Left lung (tissue), 14 donors: Measurements from ENCODE around the gene METTL17. TPM values are rescaled to one million over a fixed set of nuclear protein-coding genes. Genes with fewer than 3 reads are reported as not detected.
"Not testable (repeated sequence)": the region's sequence is repeated elsewhere in the genome, so short reads cannot be mapped to it uniquely, and the experiment has no call there.

Experiments
- ATAC-seq: fragments of 200-7000 bp; cut with Tn5 transposase; one replicate; pipeline ENCODE4 v1.9.1; 2020; ENCODE audit warnings: moderate library complexity
- DNase-seq, 4 donors: peaks; one replicate each; pipeline ENCODE4 v3.0.0-alpha.2; 2013 to 2020
- H3K27ac ChIP-seq, 2 donors: fragments of 200-600 bp; sonication (generic) in 1 of 2; one replicate each; pipeline versions ENCODE4 v1.5.0 to v1.8.0; 2020 to 2021
- H3K27me3 ChIP-seq, 2 donors: fragments of 200-600 bp; sonication (generic) in 1 of 2; one replicate each; pipeline versions ENCODE4 v1.5.0 to v1.8.0; 2020 to 2021
- H3K36me3 ChIP-seq, 2 donors: fragments of 200-600 bp; sonication (generic) in 1 of 2; one replicate each; pipeline versions ENCODE4 v1.5.0 to v1.8.0; 2020 to 2021
- H3K4me1 ChIP-seq, 2 donors: fragments of 200-600 bp; one replicate each; pipeline ENCODE4 v1.8.0; 2021
- H3K4me3 ChIP-seq, 2 donors: fragments of 200-600 bp; sonication (generic) in 1 of 2; one replicate each; pipeline versions ENCODE4 v1.5.0 to v1.8.0; 2020 to 2021; ENCODE audit warnings: mild to moderate bottlenecking in 1 of 2
- H3K9me3 ChIP-seq, 2 donors: fragments of 200-600 bp; sonication (generic) in 1 of 2; one replicate each; pipeline versions ENCODE4 v1.5.0 to v1.8.0; 2020 to 2021
- CTCF ChIP-seq, 2 donors: fragments of 200-600 bp; sonication (generic) in 1 of 2; IDR thresholded peaks; one replicate each; pipeline versions ENCODE4 v1.5.0 to v1.8.0; 2021; ENCODE audit warnings: antibody characterized with exemption in 2 of 2
- intact Hi-C, 2 donors: fragments of 100-400 bp; cut with DNase I; formaldehyde crosslinking; loops; one replicate each; pipeline versions ENCODE4 v1.11.2 to v1.14.2; 2022
- long read RNA-seq, 12 donors: library from polyadenylated mRNA in 2 of 12; unstranded in 2 of 12; transcript quantifications; one replicate each; pipeline ENCODE4 v2.0.0 and lab custom pipeline, GENCODE V29; 2019 to 2026
- polyA plus RNA-seq, 6 donors: library from polyadenylated mRNA; unstranded; fragments of 120-200 nt; gene quantifications; one replicate each; pipeline ENCODE4 v1.2.1, GENCODE V29; 2013; ENCODE audit not compliant: insufficient read length in 6 of 6
- total RNA-seq, 2 donors: library from RNA; stranded (reverse); fragmentation: NEBNext Ultra II Directional; extraction: Animal tissue kit (Norgen Biotek cat#: 25700); gene quantifications; one replicate each; pipeline ENCODE4 v1.2.1, GENCODE V29; 2021
- donor health status: DM: no; HTN: yes; CAD: no.
- donor health status: DM: no; HTN: no; CAD: no.

The METTL17 gene
- total RNA-seq (10 to 100 TPM; 38.6 to 61.3 TPM), polyA plus RNA-seq (100 to 1,000 TPM in 5 of 6 donors, 10 to 100 TPM in 1; 91.8 to 137 (median 120) TPM)
- long read RNA-seq, donor 1, transcript METTL17-202 (13 exons, 1,586 nt), result major isoform, 5 of 60 reads
- long read RNA-seq, donor 1, partial matches to known transcripts, result 27 of 60 reads
- long read RNA-seq, donor 1, other reads (novel, unspliced or antisense), result 0 of 60 reads
- long read RNA-seq, donor 2, transcript METTL17-201 (14 exons, 1,749 nt), result major isoform, 14 of 30 reads
- long read RNA-seq, donor 2, partial matches to known transcripts, result 6 of 30 reads
- long read RNA-seq, donor 2, other reads (novel, unspliced or antisense), result 0 of 30 reads
- long read RNA-seq, donor 3, transcript METTL17-201 (14 exons, 1,749 nt), result major isoform, 10 of 21 reads
- long read RNA-seq, donor 3, partial matches to known transcripts, result 0 of 21 reads
- long read RNA-seq, donor 3, other reads (novel, unspliced or antisense), result 0 of 21 reads
- long read RNA-seq, donor 4, transcript METTL17-201 (14 exons, 1,749 nt), result major isoform, 13 of 16 reads
- long read RNA-seq, donor 4, partial matches to known transcripts, result 1 of 16 reads
- long read RNA-seq, donor 4, other reads (novel, unspliced or antisense), result 1 of 16 reads
- long read RNA-seq, donor 5, partial matches to known transcripts, result 18 of 36 reads
- long read RNA-seq, donor 5, other reads (novel, unspliced or antisense), result 0 of 36 reads
- long read RNA-seq, donor 6, transcript METTL17-201 (14 exons, 1,749 nt), result minor isoform, 6 of 44 reads
- long read RNA-seq, donor 6, transcript METTL17-224 (14 exons, 1,529 nt), result major isoform, 8 of 44 reads
- long read RNA-seq, donor 6, partial matches to known transcripts, result 16 of 44 reads
- long read RNA-seq, donor 6, other reads (novel, unspliced or antisense), result 0 of 44 reads
- long read RNA-seq, donor 7, transcript METTL17-201 (14 exons, 1,749 nt), result major isoform, 5 of 13 reads
- long read RNA-seq, donor 7, partial matches to known transcripts, result 0 of 13 reads
- long read RNA-seq, donor 7, other reads (novel, unspliced or antisense), result 0 of 13 reads
- long read RNA-seq, donor 8, partial matches to known transcripts, result 16 of 25 reads
- long read RNA-seq, donor 8, other reads (novel, unspliced or antisense), result 0 of 25 reads
- long read RNA-seq, donor 9, result 0 reads
- long read RNA-seq, donor 10, transcript METTL17-202 (13 exons, 1,586 nt), result minor isoform, 5 of 43 reads
- long read RNA-seq, donor 10, transcript METTL17-201 (14 exons, 1,749 nt), result major isoform, 15 of 43 reads
- long read RNA-seq, donor 10, transcript METTL17-216 (13 exons, 1,605 nt), result minor isoform, 8 of 43 reads
- long read RNA-seq, donor 10, partial matches to known transcripts, result 3 of 43 reads
- long read RNA-seq, donor 10, other reads (novel, unspliced or antisense), result 7 of 43 reads
- long read RNA-seq, donor 11, transcript METTL17-201 (14 exons, 1,749 nt), result major isoform, 6 of 30 reads
- long read RNA-seq, donor 11, partial matches to known transcripts, result 18 of 30 reads
- long read RNA-seq, donor 11, other reads (novel, unspliced or antisense), result 0 of 30 reads
- long read RNA-seq, donor 12, partial matches to known transcripts, result 11 of 23 reads
- long read RNA-seq, donor 12, other reads (novel, unspliced or antisense), result 0 of 23 reads

DNA sequence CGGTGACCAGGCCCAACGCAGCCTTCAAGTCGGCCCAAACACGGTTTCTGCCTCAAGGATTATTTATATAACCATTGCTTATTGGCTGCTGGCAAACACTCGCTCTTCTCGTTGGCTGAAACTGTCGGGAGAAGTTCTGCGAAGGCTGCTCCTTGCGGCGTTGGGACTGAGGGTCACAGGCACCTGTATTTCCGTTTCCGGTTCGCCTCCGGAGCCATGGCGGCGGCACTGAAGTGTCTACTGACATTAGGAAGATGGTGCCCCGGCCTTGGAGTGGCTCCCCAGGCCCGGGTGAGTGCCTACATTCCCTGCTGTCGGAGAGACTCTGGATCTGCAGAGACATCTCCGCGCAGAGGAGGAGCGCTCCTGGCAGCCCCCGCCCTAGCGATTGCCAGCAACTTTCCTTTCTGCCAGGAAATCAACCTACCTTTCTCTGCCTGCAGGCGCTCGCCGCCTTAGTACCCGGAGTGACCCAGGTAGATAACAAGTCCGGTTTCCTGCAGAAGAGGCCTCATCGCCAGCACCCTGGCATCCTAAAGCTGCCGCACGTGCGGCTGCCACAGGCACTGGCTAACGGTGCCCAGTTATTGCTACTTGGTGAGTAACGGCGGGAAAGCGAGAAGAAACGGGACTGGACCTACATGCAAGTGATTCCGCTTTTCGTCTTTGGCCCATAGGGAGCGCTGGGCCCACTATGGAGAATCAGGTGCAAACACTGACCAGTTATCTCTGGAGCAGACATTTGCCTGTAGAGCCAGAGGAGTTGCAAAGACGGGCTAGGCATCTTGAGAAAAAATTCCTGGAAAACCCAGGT lies at the start of gene METTL17:
TSS of gene METTL17 (plus strand) at position 194 of the 814 bp plus-strand sequence. CDS start at position 217, 23 bp downstream.
- intact Hi-C loops, result no loop called here
- Histone ChIP-seq H3K36me3 (peaks cover 0 to 34% of the 10 kb centered on the region in 2 donors), H3K27me3 (no peaks in the 10 kb centered on the region), H3K27ac (peak within 1 kb of the TSS; percentile 87 to 88), H3K4me3 (peak within 1 kb of the TSS; percentile 68 to 91), H3K9me3 (no peaks in the 10 kb centered on the region), H3K4me1 (peaks cover 13 to 54% of the 10 kb centered on the region in 2 donors)
- ATAC-seq (peak; percentile 93), DNase-seq (peak; percentile 91 to 97 (median 92))
- no peak for TF ChIP-seq CTCF (IDR thresholded peaks at IDR 0.05)

GRCh38 chr14:20945146-20945545 lies 44.6 kb upstream of the METTL17 start:
- DNase-seq (peak in 1 of 4 donors; percentile 43), ATAC-seq (peak; percentile 41)
- intact Hi-C loops, H3K4me3 ChIP-seq, H3K4me1 ChIP-seq, H3K27me3 ChIP-seq, H3K27ac ChIP-seq, H3K9me3 ChIP-seq, H3K36me3 ChIP-seq: not testable (repeated sequence)

GRCh38 chr14:20946707-20947106 lies 43.1 kb upstream of the METTL17 start:
- intact Hi-C loops, H3K4me1 ChIP-seq, H3K4me3 ChIP-seq, H3K36me3 ChIP-seq, H3K27me3 ChIP-seq, DNase-seq, ATAC-seq, H3K9me3 ChIP-seq, H3K27ac ChIP-seq: not testable (repeated sequence)

DNA sequence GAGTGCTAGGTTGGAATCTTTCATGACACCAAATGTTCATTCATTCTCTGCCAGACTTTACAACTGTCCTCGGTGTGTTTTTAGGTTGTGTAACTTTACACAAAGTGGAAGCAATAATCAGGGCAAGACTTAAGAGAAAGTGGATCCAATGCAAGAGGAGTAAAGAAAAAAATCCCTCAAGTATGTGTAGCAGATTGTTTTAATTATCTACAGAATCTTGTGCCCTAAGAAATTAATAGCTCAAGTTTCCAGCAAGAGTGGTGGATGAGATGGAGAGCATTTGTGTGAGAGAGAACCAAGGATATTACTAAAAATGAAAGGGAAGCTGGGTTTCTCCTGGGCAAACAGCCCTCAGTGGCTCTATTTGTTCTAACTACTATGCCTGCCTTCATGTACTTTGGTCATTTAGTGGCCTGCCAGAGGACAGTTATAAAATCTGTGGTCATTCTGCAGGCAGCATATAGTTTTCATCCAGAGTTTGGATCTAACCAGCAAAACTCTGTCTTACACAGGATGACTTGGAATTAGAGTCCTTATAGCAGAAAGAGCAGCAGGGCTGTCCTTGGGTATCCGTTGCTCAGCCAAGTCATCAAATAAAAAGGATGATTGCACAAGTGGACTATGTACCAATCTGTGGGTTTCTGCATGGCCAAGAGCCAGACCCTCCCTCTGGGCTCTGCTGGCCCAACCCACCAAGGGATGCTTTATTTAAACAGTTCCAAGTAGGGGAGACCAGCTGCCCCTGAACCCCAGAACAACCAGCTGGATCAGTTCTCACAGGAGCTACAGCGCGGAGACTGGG lies 34.8 kb upstream of the METTL17 start, which contains the start of gene RNASE2:
TSS of gene RNASE2 (plus strand) at position 752 of the 802 bp plus-strand sequence. CDS start 285 bp downstream, outside the sequence.
- Histone ChIP-seq H3K27ac (peak within 1 kb of the TSS in 1 of 2 donors; percentile 82), H3K4me1 (peaks cover 0 to 14% of the 10 kb centered on the region in 2 donors)
- intact Hi-C loops, H3K27me3 ChIP-seq, H3K9me3 ChIP-seq, DNase-seq, H3K36me3 ChIP-seq, H3K4me3 ChIP-seq: not testable (repeated sequence)
- ATAC-seq, result peak; percentile 44

DNA sequence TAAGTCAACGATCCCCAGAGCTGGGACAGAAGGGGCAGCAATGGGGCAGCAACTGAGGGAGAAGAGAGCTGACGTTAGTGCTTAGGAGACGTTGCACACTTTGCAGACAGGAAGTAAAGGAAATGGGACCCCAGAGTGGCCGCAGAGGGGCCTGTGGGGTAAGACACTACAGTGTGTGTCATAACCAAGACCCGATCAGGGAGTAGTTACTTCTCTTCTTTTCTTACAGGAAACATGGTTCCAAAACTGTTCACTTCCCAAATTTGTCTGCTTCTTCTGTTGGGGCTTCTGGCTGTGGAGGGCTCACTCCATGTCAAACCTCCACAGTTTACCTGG lies 34.3 kb upstream of the METTL17 start:
- Histone ChIP-seq H3K4me1 (peaks cover 0 to 15% of the 10 kb centered on the region in 2 donors), H3K27ac (peak overlapping the region in 1 of 2 donors; percentile 82)
- H3K27me3 ChIP-seq, intact Hi-C loops, H3K9me3 ChIP-seq, H3K36me3 ChIP-seq, H3K4me3 ChIP-seq: not testable (repeated sequence)
- DNase-seq (peak in 1 of 4 donors; percentile 71), ATAC-seq (peak; percentile 31)
